Upper lobe of left lung (tissue), 6 donors: ENCODE results near the gene EIF1AX. TPM values are rescaled to one million over a fixed set of nuclear protein-coding genes. Genes with fewer than 3 reads are reported as not detected.

Experiments used
- ATAC-seq, 2 donors: fragments of 200-7000 bp; cut with Tn5 transposase; one replicate each; pipeline ENCODE4 v1.9.1; 2022; ENCODE audit warnings: mild to moderate bottlenecking in 2 of 2, moderate library complexity in 2 of 2; ENCODE audit not compliant: low FRiP score in 2 of 2
- DNase-seq, 2 donors: peaks; one replicate each; pipeline ENCODE4 v3.0.0-alpha.2; 2019 to 2020
- H3K27ac ChIP-seq, 4 donors: fragments of 200-600 bp; sonication (generic); one replicate each; pipeline ENCODE4 v1.5.1; 2016 to 2019
- H3K27me3 ChIP-seq, 4 donors: fragments of 200-600 bp; sonication (generic); one replicate each; pipeline ENCODE4 v1.5.1; 2017 to 2019
- H3K36me3 ChIP-seq, 4 donors: fragments of 200-600 bp; sonication (generic); one replicate each; pipeline ENCODE4 v1.5.1; 2016 to 2019
- H3K4me1 ChIP-seq, 4 donors: fragments of 200-600 bp; sonication (generic); one replicate each; pipeline ENCODE4 v1.5.1; 2018 to 2019
- H3K4me3 ChIP-seq, 4 donors: fragments of 200-600 bp; sonication (generic); one replicate each; pipeline ENCODE4 v1.5.1; 2017 to 2019; ENCODE audit warnings: mild to moderate bottlenecking in 2 of 4, moderate library complexity in 1 of 4
- H3K9me3 ChIP-seq, 4 donors: fragments of 200-600 bp; sonication (generic); one replicate each; pipeline ENCODE4 v1.5.1; 2018 to 2019
- CTCF ChIP-seq, 6 experiments: fragments of 450-650 bp in 4 of 6; fragments of 200-600 bp in 2 of 6; sonication (generic) in 2 of 6; IDR thresholded peaks; one replicate each; pipeline ENCODE4 v1.5.1; 2016 to 2019; ENCODE audit warnings: antibody characterized with exemption in 6 of 6
- EP300 ChIP-seq, 4 donors: sonication (generic); formaldehyde crosslinking; IDR thresholded peaks; one replicate each; pipeline ENCODE4 v1.5.1; 2017; ENCODE audit warnings: antibody characterized with exemption in 4 of 4, control low read depth in 2 of 4
- POLR2A ChIP-seq, 4 donors: fragments of 450-650 bp; IDR thresholded peaks; one replicate each; pipeline ENCODE4 v1.5.1; 2016 to 2017; ENCODE audit warnings: antibody characterized with exemption in 4 of 4, mild to moderate bottlenecking in 2 of 4
- POLR2AphosphoS5 ChIP-seq, 2 donors: sonication (generic); formaldehyde crosslinking; IDR thresholded peaks; one replicate each; pipeline ENCODE4 v1.5.1; 2017; ENCODE audit warnings: antibody characterized with exemption in 2 of 2
- WGBS, 2 donors: methylation state at CpG; one replicate each; pipeline ENCODE4 v1.1.5; 2017 to 2018; 5-methylcytosine and 5-hydroxymethylcytosine counted together
- total RNA-seq, 6 donors: library from RNA; depleted of rRNA in 4 of 6; stranded (reverse); fragments of >200 nt in 4 of 6; gene quantifications; one replicate each; pipeline versions ENCODE4 v1.1.0 to v1.2.1, GENCODE V29; 2016 to 2021
- donor health status: DM: no; HTN: no; CAD: no; lungs with moderate emphysema.
- donor health status: DM: no; HTN: yes; CAD: no; lungs with severe emphysema.

Gene EIF1AX
- total RNA-seq, 6 donors from 2014 or later: 8.4 to 78.7 (median 41.0) TPM

GRCh38 chrX:20118065-20118824 is 23.4 kb downstream of the EIF1AX start:
- DNase-seq: peak in 1 of 2 donors; percentile 32
- no peak for ATAC-seq
- H3K9me3 ChIP-seq: peaks cover 0 to 5% (median 0%) of the 10 kb centered on the region in 4 donors
- no peak for TF ChIP-seq POLR2AphosphoS5 (IDR thresholded peaks at IDR 0.05)
- peaks cover 0 to 13% (median 7%) of the 10 kb centered on the region in 4 donors for H3K4me1 ChIP-seq
- H3K36me3 ChIP-seq: no peaks in the 10 kb centered on the region
- H3K4me3 ChIP-seq: no peak overlapping the region
- no peak overlapping the region for H3K27ac ChIP-seq
- WGBS, 2 donors: 45 to 51% methylated on average over 12 of the region's 12 CpGs
- H3K27me3 ChIP-seq: peaks cover 0 to 12% (median 0%) of the 10 kb centered on the region in 4 donors

GRCh38 chrX:20116577-20117240 is 24.9 kb downstream of the EIF1AX start, which contains the start of gene MAP7D2:
TSS of gene MAP7D2 (minus strand) at chrX:20116907. CDS start at chrX:20116879, 28 bp downstream.
- peaks cover 0 to 12% (median 0%) of the 10 kb centered on the region in 4 donors for H3K27me3 ChIP-seq
- 45% methylated on average over 75 of the region's 91 CpGs; no CpG with 5 or more reads in 1 of the 2 donors for WGBS, 2 donors
- H3K4me3 ChIP-seq: peak within 1 kb of the TSS in 3 of 4 donors; percentile 27 to 39 (median 35)
- DNase-seq (peak in 1 of 2 donors; percentile 64), ATAC-seq (peak in 1 of 2 donors; percentile 26)
- H3K36me3 ChIP-seq: no peaks in the 10 kb centered on the region
- no peak for TF ChIP-seq EP300 (IDR thresholded peaks at IDR 0.05)
- TF ChIP-seq POLR2A (IDR thresholded peaks at IDR 0.05): no peak
- TF ChIP-seq CTCF (IDR thresholded peaks at IDR 0.05): no peak
- TF ChIP-seq POLR2AphosphoS5 (IDR thresholded peaks at IDR 0.05): no peak
- H3K4me1 ChIP-seq: peaks cover 0 to 13% (median 7%) of the 10 kb centered on the region in 4 donors
- no peak within 1 kb of the TSS for H3K27ac ChIP-seq
- peaks cover 0 to 5% (median 0%) of the 10 kb centered on the region in 4 donors for H3K9me3 ChIP-seq

- H3K27me3 ChIP-seq: peaks cover 0 to 12% (median 0%) of the 10 kb centered on the region in 4 donors
- ATAC-seq (no peak), DNase-seq (peak in 1 of 2 donors; percentile 66)
- no peaks in the 10 kb centered on the region for H3K36me3 ChIP-seq
- H3K9me3 ChIP-seq: peaks cover 0 to 5% (median 0%) of the 10 kb centered on the region in 4 donors
- peaks cover 0 to 13% (median 7%) of the 10 kb centered on the region in 4 donors for H3K4me1 ChIP-seq
- TF ChIP-seq EP300 (IDR thresholded peaks at IDR 0.05) (no peak), POLR2A (IDR thresholded peaks at IDR 0.05) (no peak), CTCF (IDR thresholded peaks at IDR 0.05) (no peak), POLR2AphosphoS5 (IDR thresholded peaks at IDR 0.05) (no peak)
- H3K4me3 ChIP-seq: peak overlapping the region in 3 of 4 donors; percentile 27 to 39 (median 35)
- 48% methylated on average over 20 of the region's 47 CpGs; no CpG with 5 or more reads in 1 of the 2 donors for WGBS, 2 donors
- no peak overlapping the region for H3K27ac ChIP-seq
These were observed 25.5 kb downstream of the EIF1AX start for GRCh38 chrX:20116087-20116576.

GRCh38 chrX:20112022-20112774 is 29.4 kb downstream of the EIF1AX start:
- Histone ChIP-seq H3K9me3 (peaks cover 0 to 5% (median 0%) of the 10 kb centered on the region in 4 donors), H3K27ac (no peak overlapping the region), H3K4me1 (peaks cover 0 to 13% (median 7%) of the 10 kb centered on the region in 4 donors), H3K27me3 (peaks cover 0 to 10% (median 0%) of the 10 kb centered on the region in 4 donors), H3K4me3 (no peak overlapping the region), H3K36me3 (no peaks in the 10 kb centered on the region)
- 89 to 94% methylated on average over 10 to 14 of the region's 14 CpGs for WGBS, 2 donors
- DNase-seq: no peak
- no peak for TF ChIP-seq CTCF (IDR thresholded peaks at IDR 0.05)
- TF ChIP-seq POLR2AphosphoS5 (IDR thresholded peaks at IDR 0.05): no peak
- TF ChIP-seq EP300 (IDR thresholded peaks at IDR 0.05): no peak
- TF ChIP-seq POLR2A (IDR thresholded peaks at IDR 0.05): no peak
- ATAC-seq: no peak
